ENCODE results near the gene NEDD4L.

NEDD4L gene

DNA sequence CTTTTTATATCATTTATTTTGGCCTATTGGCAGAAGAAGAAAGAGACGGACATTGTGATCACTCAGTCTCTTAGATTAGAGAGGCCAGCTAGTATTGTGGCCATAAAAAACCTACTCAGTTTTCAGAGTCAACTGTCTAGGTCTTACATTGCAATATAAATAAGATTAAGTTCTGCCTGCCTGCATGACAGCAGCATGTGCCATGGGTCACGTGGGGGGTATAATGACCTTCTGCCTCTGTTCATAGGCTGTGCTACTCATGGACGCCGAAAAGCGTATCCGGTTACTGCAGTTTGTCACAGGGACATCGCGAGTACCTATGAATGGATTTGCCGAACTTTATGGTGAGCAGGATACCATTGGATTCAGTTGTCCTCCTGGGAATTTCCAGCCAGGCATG lies 346.4 kb downstream of the NEDD4L start:
- DNase-seq: no peak

DNA sequence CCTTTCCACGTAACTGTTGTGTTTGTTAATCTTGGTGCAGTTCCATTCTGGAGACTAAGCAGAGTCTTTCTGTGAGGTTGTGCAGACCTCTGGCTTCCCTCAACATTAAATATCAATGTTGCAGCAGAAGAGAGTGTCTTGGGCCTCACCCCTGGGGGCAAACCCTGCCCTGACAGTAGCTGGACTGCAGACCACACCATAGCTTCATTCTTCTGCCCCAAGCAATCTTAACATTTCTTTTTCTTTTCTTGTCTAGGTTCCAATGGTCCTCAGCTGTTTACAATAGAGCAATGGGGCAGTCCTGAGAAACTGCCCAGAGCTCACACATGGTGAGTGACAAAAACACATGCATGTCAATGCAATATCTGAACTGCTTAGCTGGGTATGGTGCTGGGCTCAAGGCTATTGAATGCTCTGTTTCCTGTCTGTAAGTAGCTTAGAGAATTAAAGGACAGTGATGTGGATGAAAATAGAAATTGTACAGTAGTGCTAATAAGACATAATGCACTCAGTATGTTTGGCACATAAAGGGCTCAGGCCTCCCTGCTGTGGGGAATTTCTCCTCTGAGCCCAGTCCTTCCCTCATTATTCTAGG lies 347.3 kb downstream of the NEDD4L start:
- DNase-seq: no peak

DNA sequence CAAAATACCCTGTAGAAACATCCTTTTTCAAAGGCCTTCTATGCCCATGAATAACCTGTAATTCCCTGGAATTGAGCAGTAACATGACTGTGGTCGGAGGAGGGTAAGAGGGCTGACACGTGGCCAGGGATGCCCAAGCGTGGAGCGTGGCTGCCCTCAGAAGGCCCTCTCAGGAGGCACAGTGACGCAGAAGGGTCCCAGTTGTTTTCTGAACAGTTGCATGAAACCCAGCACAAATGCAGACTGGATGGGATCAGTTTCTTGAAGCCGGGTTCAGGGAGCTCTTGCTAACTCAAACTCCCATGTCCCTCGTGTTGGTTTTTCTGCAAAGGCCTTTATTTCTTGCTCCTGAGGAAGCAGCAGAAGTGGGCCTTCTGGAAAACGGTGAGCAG lies 347.9 kb downstream of the NEDD4L start:
- DNase-seq: no peak

DNA sequence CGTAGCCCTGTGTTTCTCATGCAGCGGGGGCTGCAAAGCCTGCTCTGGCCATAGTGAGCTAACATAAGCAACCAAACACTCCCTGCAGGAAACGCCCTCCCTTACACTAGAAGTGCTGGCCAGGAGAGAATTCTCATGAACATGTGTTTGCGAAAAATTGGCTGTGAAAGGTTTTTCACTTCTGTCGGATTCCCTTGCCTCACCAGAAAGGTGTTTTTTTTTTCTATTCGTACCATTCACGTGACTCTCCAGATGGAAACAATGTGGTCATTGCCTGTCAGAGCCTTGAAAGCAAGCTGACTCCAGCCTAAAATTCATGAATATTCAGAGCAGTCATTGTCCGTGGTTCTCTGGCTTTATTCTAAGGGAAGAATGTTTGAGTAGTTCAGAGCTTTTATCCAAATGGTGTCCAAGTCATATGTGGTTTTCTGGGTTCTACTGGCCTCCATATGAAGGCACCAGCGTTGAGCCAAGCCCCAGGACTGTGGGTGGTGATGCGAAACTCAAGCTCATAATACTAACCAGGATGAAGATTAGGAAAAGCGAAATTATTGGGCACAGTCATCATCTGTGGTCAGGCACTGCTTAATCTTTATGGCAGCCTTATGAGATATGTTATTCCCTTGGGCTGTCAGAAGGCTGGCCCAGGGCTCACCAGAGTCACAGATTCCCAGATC lies 348.4 kb downstream of the NEDD4L start:
- DNase-seq: no peak

DNA sequence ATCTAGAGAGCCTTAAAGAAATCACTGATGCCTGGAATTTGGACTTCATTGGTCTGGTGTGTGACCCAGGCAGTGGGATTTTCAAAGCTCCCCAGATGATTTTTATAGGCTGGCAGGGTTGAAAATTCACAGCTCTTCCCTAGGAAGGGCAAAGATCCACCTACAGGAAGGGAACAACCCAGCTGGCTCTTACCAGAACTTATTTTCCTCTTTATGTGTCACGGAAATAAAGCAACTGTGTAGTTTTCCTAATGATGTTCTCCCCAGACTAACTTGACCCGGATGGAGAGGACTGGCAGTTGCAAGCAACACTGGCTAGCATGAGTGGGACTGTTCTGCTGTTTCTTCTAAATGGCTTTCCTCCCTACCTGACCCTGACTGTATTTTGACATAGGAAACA lies 349.3 kb downstream of the NEDD4L start:
- no peak for DNase-seq

DNA sequence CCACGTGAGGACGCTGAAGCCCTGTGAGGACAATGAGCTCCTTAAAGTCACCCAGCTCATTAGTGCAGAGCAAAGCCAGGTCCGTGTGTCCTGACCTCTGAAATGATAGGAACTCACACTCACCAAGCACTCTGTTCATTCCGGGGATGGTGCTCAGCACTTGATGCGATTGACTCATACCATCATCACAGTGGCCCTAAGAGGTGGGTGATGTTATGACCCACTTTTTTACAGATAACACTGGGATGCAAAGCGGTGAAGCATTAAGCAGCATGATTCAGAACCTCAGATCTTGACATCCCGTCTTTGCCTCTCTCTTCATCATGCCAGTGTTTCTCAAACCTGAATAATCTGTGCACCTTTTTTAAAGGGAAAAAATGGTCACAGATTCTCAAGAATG lies 350.0 kb downstream of the NEDD4L start:
- DNase-seq: no peak

DNA sequence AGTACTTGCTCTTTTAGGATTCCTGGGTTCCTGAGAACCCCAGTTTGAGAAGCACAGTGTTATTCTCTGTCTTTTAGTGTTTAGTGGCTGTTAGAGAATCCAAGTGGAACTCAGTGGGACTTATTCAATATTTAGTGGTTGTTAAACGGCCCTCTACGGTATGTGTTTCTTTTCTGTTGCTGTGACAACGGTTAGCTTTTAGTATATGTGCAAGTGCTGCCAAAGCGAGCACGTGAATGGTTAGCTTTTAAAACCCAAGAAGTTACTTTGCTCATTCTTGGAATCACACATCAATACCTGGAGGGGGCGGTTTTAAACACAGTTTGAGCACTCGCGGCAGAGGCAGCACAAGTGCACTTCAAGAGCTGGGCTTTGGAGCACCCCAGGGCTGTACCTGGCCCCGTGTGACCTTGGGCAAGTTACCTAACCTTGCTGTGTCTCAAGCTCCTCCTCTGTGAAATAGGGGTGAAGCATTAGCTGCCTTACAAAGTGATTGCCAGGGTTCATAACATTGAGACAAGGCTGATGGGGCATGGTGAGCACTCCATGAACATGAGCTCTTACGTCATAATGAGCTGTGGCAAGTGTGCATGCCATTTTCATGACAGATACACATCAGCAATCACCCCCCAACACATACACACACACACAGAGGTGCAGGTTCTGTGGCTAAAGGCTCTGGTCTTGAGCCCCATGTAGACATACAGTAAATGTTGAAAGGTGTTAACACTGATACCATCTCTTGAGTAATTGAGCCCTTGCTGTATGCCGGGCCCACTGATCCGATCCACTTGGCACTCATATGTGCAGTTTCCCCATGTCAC lies 350.8 kb downstream of the NEDD4L start:
- no peak for DNase-seq

DNA sequence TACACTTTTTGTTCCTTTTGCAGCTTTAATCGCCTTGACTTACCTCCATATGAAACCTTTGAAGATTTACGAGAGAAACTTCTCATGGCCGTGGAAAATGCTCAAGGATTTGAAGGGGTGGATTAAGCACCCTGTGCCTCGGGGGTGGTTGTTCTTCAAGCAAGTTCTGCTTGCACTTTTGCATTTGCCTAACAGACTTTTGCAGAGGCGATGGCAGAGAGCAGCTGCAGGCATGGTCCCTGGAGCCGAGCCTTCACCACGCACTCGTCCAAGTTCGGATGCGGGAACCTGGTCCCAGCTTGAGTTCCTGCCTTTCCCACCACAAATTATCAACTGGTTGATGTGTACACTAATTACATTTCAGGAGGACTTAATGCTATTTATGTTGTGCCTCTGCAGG lies 352.1 kb downstream of the NEDD4L start:
- no peak for DNase-seq

DNA sequence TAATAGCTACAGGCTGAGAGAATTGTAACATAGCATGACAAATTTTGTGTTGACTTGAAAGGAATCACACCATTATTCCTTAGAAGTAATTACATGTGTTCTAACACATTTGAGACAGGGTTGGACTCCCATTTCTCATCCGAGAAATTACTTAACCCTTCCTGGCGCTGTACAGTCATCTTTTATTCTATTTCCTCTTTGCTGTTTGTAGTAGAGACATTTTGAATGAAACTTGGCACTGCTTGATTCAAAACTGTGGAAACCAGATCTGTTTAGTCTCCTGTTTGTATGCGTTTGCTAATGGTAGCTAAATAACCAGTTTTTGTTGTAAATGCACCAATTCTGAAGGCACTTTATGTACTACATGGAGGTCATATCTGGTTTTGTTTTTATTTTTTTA lies 352.9 kb downstream of the NEDD4L start:
- DNase-seq: no peak

DNA sequence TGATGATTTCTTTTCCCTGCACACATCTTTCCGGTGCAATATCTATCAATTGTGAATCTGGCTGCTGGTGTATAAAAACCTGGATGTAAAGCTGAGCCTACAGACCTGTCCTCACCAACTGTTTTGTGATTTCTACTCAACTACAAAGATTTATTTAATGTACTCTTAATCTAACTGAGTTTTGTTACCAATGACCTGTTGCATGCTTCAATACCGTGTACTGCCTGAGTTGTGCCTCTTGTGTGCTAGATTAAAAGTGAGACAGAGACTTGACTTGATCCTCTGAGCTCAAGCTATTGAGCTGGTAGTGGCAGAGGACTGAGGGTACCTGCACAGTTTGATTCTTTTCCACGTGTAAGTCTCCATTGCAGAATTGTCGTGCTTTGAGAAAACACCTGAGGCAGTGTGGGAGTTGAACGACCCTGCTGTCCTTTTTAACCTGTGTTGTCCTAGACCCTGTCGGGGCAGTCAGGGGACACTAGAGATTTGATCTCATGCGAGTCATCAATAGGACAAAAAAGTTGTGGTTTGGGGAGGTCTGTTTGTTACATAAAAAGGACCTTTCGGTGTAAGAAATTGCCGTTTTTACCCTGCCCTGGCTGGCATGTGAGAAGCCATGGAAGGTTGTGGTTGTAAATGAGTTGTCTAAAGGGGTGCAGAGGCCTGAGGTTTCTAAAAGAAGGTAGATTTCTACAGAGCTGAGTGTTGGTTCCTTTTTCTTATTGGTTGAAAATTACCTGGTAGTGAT lies 353.5 kb downstream of the NEDD4L start:
- no peak for DNase-seq

DNA sequence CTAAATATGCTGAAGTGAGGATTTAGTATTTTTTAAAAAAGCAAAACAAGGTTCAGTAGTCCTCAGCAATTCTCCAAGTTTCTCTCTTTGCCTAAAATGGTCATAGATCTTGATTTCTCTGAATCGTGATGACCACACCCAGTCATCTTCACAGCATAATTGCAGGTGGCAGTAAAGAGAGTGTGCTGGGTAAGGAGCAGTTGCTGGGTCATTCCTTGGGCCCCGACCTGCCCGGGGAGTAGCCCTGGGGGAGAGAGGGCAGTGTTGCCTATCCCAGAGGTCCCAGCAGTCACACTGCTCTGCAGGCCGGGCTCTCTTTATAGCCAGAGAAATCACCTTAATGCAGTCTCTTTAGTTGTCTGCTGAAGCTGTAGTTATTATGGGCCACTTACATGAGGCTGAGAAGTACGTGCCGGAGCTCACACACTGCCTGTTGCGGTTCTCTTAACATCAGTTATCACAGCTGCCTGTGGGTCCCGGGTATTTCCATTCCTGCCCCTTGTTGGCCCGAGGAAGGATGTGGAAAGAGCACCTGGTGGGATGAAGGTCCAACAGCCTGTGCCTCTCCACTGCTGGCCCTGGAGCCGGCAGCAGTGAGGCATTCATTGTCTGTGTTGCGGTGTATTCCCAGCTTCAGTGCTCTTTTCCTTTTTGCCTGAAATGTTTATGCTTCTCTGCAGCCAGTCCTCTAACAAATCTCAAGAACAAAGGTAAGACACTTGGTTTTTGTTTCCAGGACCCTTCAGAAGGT lies 354.8 kb downstream of the NEDD4L start:
- DNase-seq: no peak

DNA sequence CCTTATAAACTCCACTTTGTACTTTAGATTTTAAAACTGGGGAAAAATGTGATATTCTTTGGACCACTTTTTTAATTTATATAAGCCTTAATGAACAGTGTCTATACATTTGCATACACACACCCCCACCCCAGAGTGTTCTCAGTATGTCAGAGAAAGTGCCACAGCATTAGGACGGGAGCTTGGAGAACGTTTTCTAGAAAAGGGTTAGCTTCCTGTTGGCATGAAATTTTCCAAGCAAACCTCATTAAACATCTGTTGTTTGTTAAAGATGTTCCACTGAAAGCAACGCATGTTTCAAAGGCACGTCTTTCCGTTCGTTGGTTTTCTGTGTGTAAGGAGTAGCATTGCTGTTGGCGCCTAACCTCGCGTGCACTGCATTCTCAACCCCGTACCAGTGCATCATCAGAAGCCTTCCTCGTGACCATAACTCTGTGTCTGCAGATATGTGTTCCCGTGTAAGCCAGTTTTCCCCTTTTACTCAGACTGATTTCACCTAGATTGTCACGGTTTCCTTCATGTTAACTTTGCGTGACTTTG lies 356.4 kb downstream of the NEDD4L start:
- peak; percentile 26 to 45 for DNase-seq

DNA sequence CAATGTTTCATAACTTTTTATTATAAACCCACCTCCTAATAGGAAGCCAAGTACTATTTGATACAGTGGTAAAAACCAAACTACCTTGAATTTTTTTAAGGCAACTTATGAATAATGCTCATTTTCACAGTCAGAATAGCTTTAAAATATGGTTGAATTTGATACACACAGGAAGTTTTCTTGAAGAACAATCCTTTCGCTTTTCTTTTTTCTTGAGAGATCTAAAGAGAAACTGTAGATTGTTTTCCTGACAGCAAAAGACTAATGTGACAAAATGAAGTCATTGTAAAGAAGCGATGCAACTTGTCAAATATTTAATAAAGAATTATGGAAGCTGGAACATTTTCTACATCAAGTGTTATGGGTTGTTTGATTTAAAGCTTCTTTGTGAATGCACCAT lies 357.2 kb downstream of the NEDD4L start:
- DNase-seq: no peak

DNA sequence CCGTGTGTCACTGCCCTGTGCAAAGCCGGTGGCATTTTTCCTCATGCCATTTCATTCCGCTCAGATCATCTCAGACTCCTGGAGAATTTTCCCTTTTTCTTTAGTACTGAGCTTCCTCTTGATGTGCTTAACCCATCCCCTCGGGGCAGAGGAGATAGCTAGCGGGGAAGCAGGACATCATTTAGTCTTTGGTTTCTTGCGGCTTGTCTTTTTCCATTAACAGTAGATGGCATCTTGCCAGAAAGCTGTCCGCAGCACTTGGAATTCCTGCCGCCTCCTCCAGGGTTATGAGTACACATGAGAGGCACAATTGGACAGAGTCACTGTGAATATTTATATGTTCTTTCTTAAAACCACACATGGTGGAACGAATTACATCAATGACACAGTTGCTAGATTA lies 358.2 kb downstream of the NEDD4L start:
- no peak for DNase-seq

DNA sequence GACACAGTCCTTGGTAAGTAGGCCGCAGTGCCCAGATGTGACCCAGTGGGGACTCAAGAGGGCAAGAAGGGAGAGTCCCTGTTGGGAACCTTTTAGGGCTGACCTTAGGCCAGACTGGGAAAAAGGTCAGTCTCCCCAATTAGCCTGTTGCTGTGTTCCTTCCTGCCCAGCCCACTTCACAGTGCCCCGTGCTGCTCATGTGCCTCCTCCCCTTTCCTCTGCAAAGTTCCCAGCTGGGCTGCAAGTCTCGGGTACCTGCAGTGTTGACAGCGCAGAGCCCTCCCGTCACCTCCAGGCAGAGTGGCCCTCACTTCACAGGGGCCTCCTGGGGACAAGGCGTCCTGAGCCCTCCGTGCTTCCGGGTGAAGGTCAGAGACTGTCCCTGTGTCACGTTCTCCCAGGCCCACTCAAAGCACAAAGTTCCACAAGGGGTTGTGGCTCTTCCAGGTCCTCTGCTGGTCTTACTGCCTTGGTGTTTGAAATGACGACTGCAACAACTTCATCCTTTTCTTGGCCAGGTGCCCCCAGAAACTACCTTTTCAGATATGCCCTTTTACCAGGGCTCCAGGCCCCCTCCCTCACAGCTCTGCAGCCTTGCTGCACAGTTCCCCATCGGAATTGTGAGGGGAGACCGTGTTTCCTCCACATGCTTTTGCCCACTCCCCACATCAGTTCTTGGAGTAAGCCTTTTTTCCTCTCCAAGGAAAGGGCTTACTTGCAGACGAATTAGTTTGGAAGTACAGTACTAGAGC lies 359.1 kb downstream of the NEDD4L start:
- DNase-seq: no peak

DNA sequence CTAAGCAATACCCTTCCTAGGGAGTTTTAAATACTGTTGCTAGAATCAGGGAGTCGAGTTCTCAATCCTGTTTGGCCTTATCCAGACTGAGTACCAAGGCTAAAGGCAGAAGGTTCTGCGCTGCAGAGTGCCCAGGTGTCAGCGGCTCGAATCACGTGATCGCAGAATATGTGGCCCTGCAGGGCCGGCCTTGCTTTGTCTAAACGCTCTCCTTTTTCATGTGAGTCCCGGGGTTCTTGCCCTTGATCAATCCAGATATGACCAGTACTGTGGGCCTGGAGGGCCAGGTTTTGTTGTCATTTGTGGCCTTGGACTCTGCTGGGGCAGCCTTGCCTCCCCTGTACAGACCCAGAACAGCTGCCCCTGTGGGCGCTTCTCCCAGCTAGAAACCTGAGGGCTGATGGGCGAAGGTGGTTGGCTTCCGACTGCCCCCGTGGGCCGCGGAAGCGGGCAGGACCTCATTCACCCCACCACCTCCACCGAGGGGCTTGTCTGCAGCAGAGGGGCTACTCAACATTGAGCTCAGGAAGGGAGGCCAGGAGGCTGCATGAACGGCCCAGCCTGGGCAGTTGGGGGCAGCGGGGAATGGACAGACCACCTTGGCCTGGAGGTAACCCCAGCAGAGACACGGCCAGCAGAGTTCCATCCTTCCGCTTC lies 359.9 kb downstream of the NEDD4L start:
- no peak for DNase-seq

DNA sequence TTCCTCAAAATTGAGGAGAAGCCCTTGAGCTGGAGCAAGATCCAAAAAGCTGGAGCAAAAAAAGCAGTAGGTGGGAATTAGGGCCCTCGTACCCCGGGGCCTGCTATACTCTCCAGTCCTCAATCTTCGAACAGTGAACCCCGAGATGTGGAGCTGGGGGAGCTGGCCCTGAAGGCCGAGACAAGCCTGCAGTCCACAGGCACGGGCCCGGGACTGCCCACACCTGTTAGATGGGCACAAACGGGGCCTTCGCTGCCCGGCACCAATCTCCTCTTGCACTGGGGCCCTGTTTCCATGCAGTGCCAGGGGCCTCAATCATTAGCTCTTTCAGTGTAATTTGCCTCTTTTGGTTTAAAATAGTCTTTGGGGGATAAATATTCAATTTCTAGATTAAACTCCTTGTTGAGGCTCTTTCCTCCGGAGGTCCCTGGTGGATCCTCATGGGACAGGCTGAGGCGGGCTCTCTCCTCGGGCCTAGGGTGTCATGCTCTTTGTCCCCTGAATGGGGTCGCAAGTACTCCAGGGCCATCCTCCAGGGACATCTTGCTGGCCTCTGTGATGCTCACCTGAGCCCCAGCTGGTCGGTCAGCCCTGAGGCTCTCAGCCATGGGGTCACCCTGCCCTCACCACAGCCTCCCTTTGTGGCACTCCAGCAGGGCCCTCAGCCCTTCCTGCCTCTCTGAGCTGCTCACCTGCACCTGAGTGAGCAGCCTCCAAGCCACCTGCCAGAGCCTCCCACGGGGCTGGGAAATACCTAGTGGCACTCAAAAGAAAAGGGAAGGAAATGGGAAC lies 361.3 kb downstream of the NEDD4L start:
- no peak for DNase-seq

DNA sequence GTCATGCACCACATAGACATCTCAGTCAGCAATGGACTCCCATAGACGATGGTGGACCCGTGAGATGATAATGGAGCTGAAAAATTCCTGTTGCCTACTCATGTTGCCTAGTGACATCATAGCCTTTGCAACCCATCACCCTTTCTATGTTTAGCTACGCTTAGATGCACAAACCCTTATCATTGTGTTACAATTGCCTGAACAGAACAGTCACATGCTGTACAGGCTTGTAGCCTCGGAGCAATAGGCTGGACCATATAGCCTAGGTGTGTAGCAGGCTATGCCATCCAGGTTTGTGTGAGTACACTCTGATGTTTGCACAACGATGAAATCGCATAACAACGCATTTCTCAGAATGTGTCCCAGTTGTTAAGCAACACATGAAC lies 363.2 kb downstream of the NEDD4L start:
- DNase-seq: no peak

DNA sequence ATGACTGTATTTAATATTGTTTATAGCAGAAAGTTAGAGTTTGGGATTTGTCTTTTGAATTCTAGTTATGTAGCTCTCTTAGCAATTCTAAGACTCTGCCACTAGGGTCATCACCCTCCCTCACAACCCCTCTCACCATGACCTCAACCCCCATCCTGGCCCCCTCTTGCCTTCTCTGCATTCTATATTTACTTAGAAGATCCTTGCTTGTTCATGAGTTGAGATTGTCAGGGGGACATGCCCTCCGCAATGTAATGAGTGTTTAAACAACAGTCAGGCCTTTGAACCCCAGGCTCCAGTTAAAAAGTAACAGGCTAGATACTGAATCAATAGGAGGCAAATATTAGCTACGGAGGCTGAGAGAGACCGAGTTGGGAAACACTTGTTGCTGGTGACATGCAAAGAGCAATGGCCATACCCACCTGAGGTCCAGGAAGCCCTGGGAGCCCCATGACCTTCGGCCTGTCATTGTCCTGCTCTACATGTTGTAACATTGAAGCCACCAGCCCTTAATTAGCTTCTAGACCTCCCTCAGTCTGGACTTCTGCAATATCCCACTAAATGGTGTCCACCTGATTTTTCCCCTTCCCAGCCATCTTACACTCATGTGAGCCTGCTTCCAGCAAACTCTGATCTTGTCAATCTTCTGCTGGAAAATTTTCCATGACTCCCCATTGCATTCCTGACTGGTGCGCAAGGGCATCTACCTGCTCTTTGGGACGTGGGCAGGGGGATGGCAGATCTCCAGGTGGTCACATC lies 363.8 kb downstream of the NEDD4L start:
- no peak for DNase-seq

DNA sequence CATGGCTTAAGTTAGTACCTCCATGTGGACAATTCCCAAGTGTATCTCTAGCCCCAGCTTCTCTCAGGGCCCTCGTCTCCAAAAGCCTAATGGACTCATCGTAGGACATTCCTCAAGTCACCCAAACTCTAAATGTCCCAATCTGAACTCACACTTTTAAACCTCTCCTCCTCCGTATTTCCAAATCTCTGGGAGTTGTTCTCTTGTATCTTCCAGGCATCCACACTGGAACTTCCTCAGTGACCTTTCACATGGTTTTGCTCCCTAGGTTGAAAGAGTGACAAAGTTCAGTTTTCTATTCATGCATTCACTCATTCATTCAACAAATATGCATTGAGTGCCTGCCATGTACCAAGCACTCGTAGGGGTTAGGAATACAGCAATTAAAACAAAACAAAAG lies 364.6 kb downstream of the NEDD4L start:
- DNase-seq: no peak

Measured in activated CD4-positive, alpha-beta T cell treated with anti-CD3 and anti-CD28 coated beads, Interleukin-2, amount 50 U/mL, for 48 hours (primary cell).